ENCODE measurements around the gene INPPL1. TPM values are rescaled to one million over a fixed set of nuclear protein-coding genes. Genes with fewer than 3 reads are reported as not detected.
"Not testable (repeated sequence)": the region's sequence is repeated elsewhere in the genome, so short reads cannot be mapped to it uniquely, and the experiment has no call there.

Gene INPPL1
- total RNA-seq, 1 experiment from 2014 or later: 27.7 TPM

GRCh38 chr11:72250661-72251464, 26.3 kb downstream of the INPPL1 start:
- Histone ChIP-seq H3K36me3 (no peaks in the 10 kb centered on the region), H3K27ac (no peak overlapping the region), H3K9me3 (replicated peaks) (no peaks in the 10 kb centered on the region), H3K27me3 (replicated peaks) (no peaks in the 10 kb centered on the region), H3K4me1 (replicated peaks) (no peaks in the 10 kb centered on the region), H3K4me3 (no peak overlapping the region)
- no peak for DNase-seq (ENCODE audit: low read depth in 1 of 2, low spot score in 2 of 2)

GRCh38 chr11:72251614-72252013, 27.0 kb downstream of the INPPL1 start:
- Histone ChIP-seq H3K27me3 (replicated peaks) (no peaks in the 10 kb centered on the region), H3K36me3 (no peaks in the 10 kb centered on the region), H3K9me3 (replicated peaks) (no peaks in the 10 kb centered on the region), H3K27ac (no peak overlapping the region), H3K4me1 (replicated peaks) (no peaks in the 10 kb centered on the region), H3K4me3 (no peak overlapping the region)
- DNase-seq (ENCODE audit: low read depth in 1 of 2, low spot score in 2 of 2): no peak

GRCh38 chr11:72253392-72253791, 28.8 kb downstream of the INPPL1 start:
- Histone ChIP-seq H3K27ac (no peak overlapping the region), H3K4me1 (replicated peaks) (no peaks in the 10 kb centered on the region), H3K4me3 (no peak overlapping the region), H3K9me3 (replicated peaks) (no peaks in the 10 kb centered on the region), H3K27me3 (replicated peaks) (no peaks in the 10 kb centered on the region), H3K36me3 (no peaks in the 10 kb centered on the region)
- no peak for DNase-seq (ENCODE audit: low read depth in 1 of 2, low spot score in 2 of 2)

- Histone ChIP-seq H3K9me3 (replicated peaks) (no peaks in the 10 kb centered on the region), H3K27me3 (replicated peaks) (no peaks in the 10 kb centered on the region), H3K36me3 (no peaks in the 10 kb centered on the region)
Measured at GRCh38 chr11:72254299-72254993, 29.9 kb downstream of the INPPL1 start.

GRCh38 chr11:72257570-72257969, 33.0 kb downstream of the INPPL1 start:
- DNase-seq (ENCODE audit: low read depth in 1 of 2, low spot score in 2 of 2): no peak
- Histone ChIP-seq H3K9me3 (replicated peaks) (no peaks in the 10 kb centered on the region), H3K4me1 (replicated peaks) (no peaks in the 10 kb centered on the region), H3K36me3 (no peaks in the 10 kb centered on the region), H3K4me3 (no peak overlapping the region), H3K27ac (no peak overlapping the region), H3K27me3 (replicated peaks) (no peaks in the 10 kb centered on the region)

More at GRCh38 chr11:72254299-72254993, 29.9 kb downstream of the INPPL1 start:
- Histone ChIP-seq H3K4me3 (no peak overlapping the region), H3K4me1 (replicated peaks) (no peaks in the 10 kb centered on the region), H3K27ac (no peak overlapping the region)
- DNase-seq (ENCODE audit: low read depth in 1 of 2, low spot score in 2 of 2): no peak

- Histone ChIP-seq H3K4me1 (replicated peaks) (no peaks in the 10 kb centered on the region), H3K27ac (no peak overlapping the region), H3K4me3 (no peak overlapping the region), H3K9me3 (replicated peaks) (no peaks in the 10 kb centered on the region), H3K27me3 (replicated peaks) (no peaks in the 10 kb centered on the region), H3K36me3 (no peaks in the 10 kb centered on the region)
- no peak for DNase-seq (ENCODE audit: low read depth in 1 of 2, low spot score in 2 of 2)
Measured at GRCh38 chr11:72259490-72259889, 34.9 kb downstream of the INPPL1 start.

GRCh38 chr11:72260574-72260973, 36.0 kb downstream of the INPPL1 start:
- no peaks in the 10 kb centered on the region for H3K27me3 ChIP-seq (replicated peaks)
- H3K9me3 ChIP-seq (replicated peaks): no peaks in the 10 kb centered on the region
- H3K27ac ChIP-seq: no peak overlapping the region
- DNase-seq (ENCODE audit: low read depth in 1 of 2, low spot score in 2 of 2): no peak
- H3K4me3 ChIP-seq: no peak overlapping the region
- no peaks in the 10 kb centered on the region for H3K36me3 ChIP-seq
- H3K4me1 ChIP-seq (replicated peaks): no peaks in the 10 kb centered on the region

GRCh38 chr11:72263361-72263760, 38.8 kb downstream of the INPPL1 start:
- Histone ChIP-seq H3K4me3 (no peak overlapping the region), H3K27me3 (replicated peaks) (no peaks in the 10 kb centered on the region), H3K4me1 (replicated peaks) (no peaks in the 10 kb centered on the region), H3K36me3 (no peaks in the 10 kb centered on the region), H3K27ac (no peak overlapping the region), H3K9me3 (replicated peaks) (no peaks in the 10 kb centered on the region)
- DNase-seq (ENCODE audit: low read depth in 1 of 2, low spot score in 2 of 2): no peak

GRCh38 chr11:72265951-72266350, 41.4 kb downstream of the INPPL1 start:
- Histone ChIP-seq H3K27me3 (replicated peaks) (no peaks in the 10 kb centered on the region), H3K27ac (no peak overlapping the region), H3K4me1 (replicated peaks) (no peaks in the 10 kb centered on the region), H3K36me3 (no peaks in the 10 kb centered on the region), H3K4me3 (no peak overlapping the region), H3K9me3 (replicated peaks) (no peaks in the 10 kb centered on the region)
- DNase-seq (ENCODE audit: low read depth in 1 of 2, low spot score in 2 of 2): no peak

GRCh38 chr11:72266960-72267359, 42.4 kb downstream of the INPPL1 start:
- not testable (repeated sequence) for DNase-seq (ENCODE audit: low read depth in 1 of 2, low spot score in 2 of 2); H3K27ac ChIP-seq; H3K4me3 ChIP-seq; H3K27me3 ChIP-seq (replicated peaks); H3K4me1 ChIP-seq (replicated peaks); H3K9me3 ChIP-seq (replicated peaks); H3K36me3 ChIP-seq

- Histone ChIP-seq H3K27me3 (replicated peaks) (no peaks in the 10 kb centered on the region), H3K9me3 (replicated peaks) (no peaks in the 10 kb centered on the region), H3K4me1 (replicated peaks) (no peaks in the 10 kb centered on the region), H3K4me3 (no peak overlapping the region), H3K27ac (no peak overlapping the region), H3K36me3 (no peaks in the 10 kb centered on the region)
- no peak for DNase-seq (ENCODE audit: low read depth in 1 of 2, low spot score in 2 of 2)
Measured at GRCh38 chr11:72267956-72268617, 43.5 kb downstream of the INPPL1 start.

- Histone ChIP-seq H3K4me3 (no peak overlapping the region), H3K9me3 (replicated peaks) (no peaks in the 10 kb centered on the region), H3K4me1 (replicated peaks) (no peaks in the 10 kb centered on the region), H3K27ac (no peak overlapping the region), H3K27me3 (replicated peaks) (no peaks in the 10 kb centered on the region), H3K36me3 (no peaks in the 10 kb centered on the region)
- no peak for DNase-seq (ENCODE audit: low read depth in 1 of 2, low spot score in 2 of 2)
Measured at GRCh38 chr11:72271980-72272379, 47.4 kb downstream of the INPPL1 start.

GRCh38 chr11:72274435-72274834, 49.9 kb downstream of the INPPL1 start:
- no peak for DNase-seq (ENCODE audit: low read depth in 1 of 2, low spot score in 2 of 2)
- Histone ChIP-seq H3K4me3 (no peak overlapping the region), H3K27ac (no peak overlapping the region), H3K4me1 (replicated peaks) (no peaks in the 10 kb centered on the region), H3K9me3 (replicated peaks) (no peaks in the 10 kb centered on the region), H3K36me3 (no peaks in the 10 kb centered on the region), H3K27me3 (replicated peaks) (no peaks in the 10 kb centered on the region)

GRCh38 chr11:72278905-72279304, 54.3 kb downstream of the INPPL1 start:
- H3K36me3 ChIP-seq: no peaks in the 10 kb centered on the region
- DNase-seq (ENCODE audit: low read depth in 1 of 2, low spot score in 2 of 2): peak in 1 of 2 experiments; percentile 1
- H3K27ac ChIP-seq: no peak overlapping the region
- no peaks in the 10 kb centered on the region for H3K27me3 ChIP-seq (replicated peaks)
- H3K4me1 ChIP-seq (replicated peaks): no peaks in the 10 kb centered on the region
- H3K9me3 ChIP-seq (replicated peaks): no peaks in the 10 kb centered on the region
- H3K4me3 ChIP-seq: no peak overlapping the region
